ENCODE measurements around the gene PRKCH.

- TF ChIP-seq POLR2A (IDR thresholded peaks at IDR 0.05) (no peak), CTCF (IDR thresholded peaks at IDR 0.05) (no peak)
Observed at GRCh38 chr14:61323970-61324369, 2.6 kb downstream of the PRKCH start.
